T-helper 17 cell (primary cell): ENCODE data around the gene CCDC86. TPM values are rescaled to one million over a fixed set of nuclear protein-coding genes. Genes with fewer than 3 reads are reported as not detected.

ENCODE experiments used
- ATAC-seq: fragments of 150-1000 bp; cut with Tn5 transposase; 2 replicates; pipeline ENCODE4 v1.10.0; 2021; ENCODE audit warnings: mild to moderate bottlenecking, moderate library complexity
- DNase-seq, 3 donors: peaks; one replicate each; pipeline versions ENCODE4 v3.0.0 to v3.0.0-alpha.2; 2020 to 2021
- H3K9me3 ChIP-seq: one replicate; pipeline ENCODE4 v1.7.0; 2013; ENCODE audit warnings: low read length, mild to moderate bottlenecking; ENCODE audit not compliant: control insufficient read depth, poor library complexity, severe bottlenecking
- H3K27ac Mint-ChIP-seq: one replicate; pipeline ENCODE4 v1.8.0; 2022; ENCODE audit warnings: mild to moderate bottlenecking, moderate library complexity, mixed read lengths
- H3K27me3 Mint-ChIP-seq: one replicate; pipeline ENCODE4 v1.8.0; 2022; ENCODE audit warnings: mixed read lengths
- H3K36me3 Mint-ChIP-seq: one replicate; pipeline ENCODE4 v1.8.0; 2022; ENCODE audit warnings: low read depth, mixed read lengths
- H3K4me1 Mint-ChIP-seq: one replicate; pipeline ENCODE4 v1.8.0; 2022; ENCODE audit warnings: mild to moderate bottlenecking, mixed read lengths
- H3K4me3 Mint-ChIP-seq: one replicate; pipeline ENCODE4 v1.8.0; 2022; ENCODE audit warnings: mild to moderate bottlenecking, moderate library complexity, mixed read lengths
- total RNA-seq, 4 donors: library from RNA in 2 of 4; stranded (reverse) in 2 of 4; gene quantifications; one replicate each; pipeline ENCODE4 v1.2.3 and lab custom pipeline; 2022 to 2026

Gene CCDC86
- total RNA-seq, 2 donors from 2014 or later = 9.2 to 13.1 TPM

DNA sequence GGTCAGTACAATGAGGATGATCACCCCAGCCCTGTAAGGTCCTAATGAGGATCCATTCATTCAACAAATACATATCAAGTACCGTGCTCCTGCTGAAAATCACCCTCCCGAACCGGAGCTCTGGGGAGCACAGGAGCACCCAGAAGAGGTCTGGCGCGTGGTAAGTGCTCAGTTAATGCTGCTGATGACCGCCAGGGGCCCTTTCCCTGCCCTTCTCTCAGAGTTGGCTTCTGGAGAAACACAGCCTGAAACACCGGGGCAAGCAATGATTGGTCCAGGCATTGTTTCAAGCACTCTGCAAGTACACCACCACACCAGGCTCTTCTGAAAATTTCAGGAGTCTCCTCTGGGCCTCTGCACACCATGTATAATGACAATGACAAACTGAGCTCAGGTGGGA lies 3.8 kb upstream of the CCDC86 start:
- H3K36me3 Mint-ChIP-seq = peaks cover 5% of the 10 kb centered on the region
- peaks cover 13% of the 10 kb centered on the region for H3K27me3 Mint-ChIP-seq
- ATAC-seq (no peak), DNase-seq (no peak)
- no peak overlapping the region for H3K4me3 Mint-ChIP-seq
- H3K27ac Mint-ChIP-seq = no peak overlapping the region
- no peaks in the 10 kb centered on the region for H3K9me3 ChIP-seq
- H3K4me1 Mint-ChIP-seq = peaks cover 19% of the 10 kb centered on the region

DNA sequence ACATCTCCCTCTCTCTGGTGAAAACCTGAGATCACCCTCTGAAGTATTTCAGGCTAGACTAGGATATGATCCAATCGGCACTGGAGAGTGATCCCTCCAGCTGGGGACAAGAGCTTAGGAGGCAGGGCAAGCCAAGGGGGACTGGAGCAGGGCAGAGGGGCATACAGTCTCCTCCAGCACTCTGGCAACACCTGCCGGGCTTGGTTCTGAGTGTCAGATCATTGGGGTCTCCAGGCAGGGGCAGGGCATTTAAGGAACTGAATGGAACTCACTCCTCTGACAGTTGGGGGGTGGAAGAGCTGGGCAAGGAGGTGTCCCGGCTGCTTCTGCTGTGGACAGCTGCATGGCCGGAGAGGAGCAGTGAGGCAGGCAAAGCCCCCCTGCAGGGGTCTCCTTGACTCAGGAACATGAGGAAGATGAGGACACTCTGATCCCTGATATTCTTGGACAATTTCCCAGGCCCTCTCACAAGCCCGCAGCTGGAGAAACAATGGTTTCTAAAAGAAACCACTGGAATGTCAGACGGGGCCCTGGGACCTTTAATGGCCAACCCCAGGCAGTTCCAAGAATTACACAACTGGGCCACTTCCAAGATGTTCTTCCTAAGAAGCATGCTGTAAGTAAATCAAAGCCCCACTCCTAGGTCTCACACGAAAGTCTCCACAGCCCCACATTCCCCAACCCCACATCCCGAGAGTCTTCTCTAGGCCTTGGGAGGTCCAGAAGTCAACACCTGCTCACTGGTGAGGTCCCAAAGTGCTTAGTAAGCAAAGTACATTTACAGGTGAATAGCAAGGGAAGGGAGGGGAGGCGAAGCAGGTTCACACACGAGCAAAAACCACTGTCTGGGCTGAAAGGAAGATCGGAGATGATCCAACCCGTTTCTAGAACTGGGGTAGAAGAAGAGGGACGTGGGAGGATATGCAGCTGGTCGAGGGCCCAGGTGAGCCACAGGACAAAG lies 1.2 kb upstream of the CCDC86 start:
- H3K4me1 Mint-ChIP-seq = peaks cover 41% of the 10 kb centered on the region
- peak overlapping the region; percentile 96 for H3K27ac Mint-ChIP-seq
- H3K9me3 ChIP-seq = no peaks in the 10 kb centered on the region
- peaks cover 2% of the 10 kb centered on the region for H3K27me3 Mint-ChIP-seq
- ATAC-seq = no peak
- peaks cover 9% of the 10 kb centered on the region for H3K36me3 Mint-ChIP-seq
- no peak for DNase-seq
- peak overlapping the region; percentile 92 for H3K4me3 Mint-ChIP-seq

DNA sequence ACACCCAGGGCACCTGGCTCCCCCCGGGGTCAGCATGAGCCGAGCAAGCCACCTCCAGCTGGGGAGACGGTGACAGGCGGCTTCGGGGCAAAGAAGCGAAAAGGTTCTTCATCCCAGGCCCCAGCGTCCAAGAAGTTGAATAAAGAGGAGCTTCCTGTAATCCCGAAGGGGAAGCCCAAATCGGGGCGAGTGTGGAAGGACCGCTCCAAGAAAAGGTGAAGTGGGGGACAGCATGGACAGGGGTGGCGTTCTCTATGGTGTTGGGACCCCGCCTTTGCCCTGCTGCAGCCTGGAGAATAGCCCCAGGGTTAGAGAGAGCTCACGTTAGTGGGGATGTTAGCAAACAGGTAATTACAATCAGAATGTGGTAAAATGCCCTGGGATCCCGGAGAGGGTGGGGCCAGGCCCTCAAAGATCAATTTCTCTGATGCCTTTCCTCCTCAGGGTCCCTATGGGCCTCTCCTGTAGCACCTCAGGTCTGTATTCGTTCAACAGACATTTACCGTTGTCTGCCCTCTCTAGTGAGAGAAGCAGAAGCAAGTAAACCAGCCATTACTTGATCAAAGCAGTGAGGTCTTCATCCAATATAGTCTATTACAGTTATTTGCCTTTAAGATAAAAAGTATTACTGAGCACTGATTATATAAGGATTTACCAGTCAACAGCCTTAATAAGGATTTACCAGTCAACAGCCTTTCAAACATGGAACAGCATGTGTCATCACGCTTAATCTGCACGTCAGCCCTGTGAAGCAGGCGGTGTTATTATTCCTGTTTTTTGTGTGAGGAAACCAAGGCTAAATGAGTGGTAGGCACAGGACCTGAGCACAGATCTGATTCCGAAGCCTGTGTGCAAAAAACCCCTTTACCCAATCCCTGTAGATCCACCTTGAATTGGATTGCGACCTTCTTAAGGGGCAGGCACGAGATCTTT lies 1.0 kb downstream of the CCDC86 start:
- DNase-seq (no peak), ATAC-seq (no peak)
- peak overlapping the region; percentile 96 for H3K27ac Mint-ChIP-seq
- no peaks in the 10 kb centered on the region for H3K9me3 ChIP-seq
- no peaks in the 10 kb centered on the region for H3K27me3 Mint-ChIP-seq
- peaks cover 9% of the 10 kb centered on the region for H3K36me3 Mint-ChIP-seq
- peak overlapping the region; percentile 92 for H3K4me3 Mint-ChIP-seq
- H3K4me1 Mint-ChIP-seq = peaks cover 38% of the 10 kb centered on the region

DNA sequence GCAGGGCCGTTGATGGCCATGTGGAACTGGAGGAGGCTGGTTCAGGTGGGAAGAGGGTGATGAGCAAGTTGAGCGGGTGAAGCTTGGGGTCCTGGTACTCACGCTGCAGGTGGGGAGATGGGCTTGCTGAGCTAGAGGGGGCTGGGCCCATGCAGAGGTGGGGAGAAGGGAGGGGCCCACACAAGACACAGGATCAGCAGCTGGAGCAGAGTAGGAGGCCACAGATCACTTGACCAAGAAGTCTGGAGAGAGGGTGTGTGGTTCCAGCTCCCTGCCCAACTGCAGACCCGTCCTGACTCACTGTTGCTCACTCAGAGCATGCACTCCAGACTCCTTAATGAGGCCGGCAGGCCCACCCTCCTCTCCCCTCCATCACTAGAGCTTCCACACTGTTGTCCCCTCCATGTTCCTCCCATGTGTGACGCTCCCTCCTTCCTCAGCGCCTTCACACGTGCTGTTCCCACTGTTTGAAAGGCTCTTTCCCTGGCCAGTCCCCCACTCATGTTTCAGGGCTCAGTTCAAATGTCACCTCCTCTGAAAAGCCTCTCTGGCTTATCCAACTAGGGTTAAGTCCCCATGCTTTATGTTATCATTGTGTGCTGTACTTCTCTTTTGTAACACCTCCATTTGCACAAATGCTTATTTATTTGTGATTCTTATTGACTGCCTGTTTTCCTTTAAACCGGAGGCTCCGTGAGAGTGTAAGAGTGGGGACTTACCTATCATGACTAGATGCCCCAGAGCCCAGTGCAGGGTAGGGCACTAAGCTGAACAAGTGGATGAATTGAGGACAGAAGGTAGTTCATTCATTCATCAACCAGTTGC lies 2.3 kb downstream of the CCDC86 start:
- no peak for ATAC-seq
- no peaks in the 10 kb centered on the region for H3K9me3 ChIP-seq
- no peak for DNase-seq
- H3K4me1 Mint-ChIP-seq = peaks cover 38% of the 10 kb centered on the region
- peak overlapping the region; percentile 96 for H3K27ac Mint-ChIP-seq
- H3K4me3 Mint-ChIP-seq = peak overlapping the region; percentile 92
- H3K27me3 Mint-ChIP-seq = no peaks in the 10 kb centered on the region
- peaks cover 13% of the 10 kb centered on the region for H3K36me3 Mint-ChIP-seq

DNA sequence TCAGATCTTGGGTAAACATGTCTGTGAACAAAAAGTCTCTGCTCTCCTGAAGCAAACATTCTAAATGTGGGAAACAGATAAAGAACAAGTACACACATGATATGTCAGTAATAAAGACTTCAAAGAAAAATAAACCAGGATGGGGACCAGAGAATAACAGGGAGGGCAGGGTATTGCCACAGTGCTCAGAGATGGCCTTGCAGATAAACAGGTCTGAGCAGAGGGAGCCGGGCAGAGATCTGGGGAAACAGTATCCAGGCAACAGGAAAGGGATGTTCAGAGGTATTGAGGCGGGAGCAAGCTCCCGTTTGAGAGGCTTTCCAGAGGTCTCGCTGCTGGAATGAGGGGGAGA lies 2.9 kb downstream of the CCDC86 start:
- peaks cover 13% of the 10 kb centered on the region for H3K36me3 Mint-ChIP-seq
- no peaks in the 10 kb centered on the region for H3K27me3 Mint-ChIP-seq
- H3K4me1 Mint-ChIP-seq = peaks cover 38% of the 10 kb centered on the region

DNA sequence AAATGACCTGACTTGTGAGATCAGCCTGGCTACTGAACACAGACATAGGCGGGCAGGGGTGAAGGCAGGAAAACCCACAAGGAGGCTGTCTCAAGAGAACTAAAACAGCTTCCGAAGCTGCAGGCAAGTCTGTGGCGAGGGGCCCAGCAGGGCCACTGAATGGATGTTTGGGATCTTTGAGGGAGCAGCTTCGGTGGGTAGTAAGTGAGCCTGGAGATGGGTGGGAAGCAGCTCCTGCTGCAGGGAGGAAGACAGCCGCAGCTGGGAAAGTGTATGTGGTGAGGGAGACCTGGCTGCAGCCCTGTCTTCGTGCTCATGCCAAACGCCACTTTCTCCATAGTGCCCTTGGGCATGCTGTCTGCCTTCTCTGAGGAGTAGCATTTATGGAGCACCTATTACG lies 3.4 kb downstream of the CCDC86 start:
- peak overlapping the region; percentile 96 for H3K27ac Mint-ChIP-seq
- DNase-seq = no peak
- H3K4me1 Mint-ChIP-seq = peaks cover 38% of the 10 kb centered on the region
- H3K27me3 Mint-ChIP-seq = no peaks in the 10 kb centered on the region
- no peaks in the 10 kb centered on the region for H3K9me3 ChIP-seq
- no peak for ATAC-seq
- peaks cover 13% of the 10 kb centered on the region for H3K36me3 Mint-ChIP-seq
- no peak overlapping the region for H3K4me3 Mint-ChIP-seq

More for the DNA sequence above, 2.9 kb downstream of the CCDC86 start:
- peak overlapping the region; percentile 96 for H3K27ac Mint-ChIP-seq
- H3K9me3 ChIP-seq = no peaks in the 10 kb centered on the region
- no peak for DNase-seq
- peak overlapping the region; percentile 75 for H3K4me3 Mint-ChIP-seq
- no peak for ATAC-seq

DNA sequence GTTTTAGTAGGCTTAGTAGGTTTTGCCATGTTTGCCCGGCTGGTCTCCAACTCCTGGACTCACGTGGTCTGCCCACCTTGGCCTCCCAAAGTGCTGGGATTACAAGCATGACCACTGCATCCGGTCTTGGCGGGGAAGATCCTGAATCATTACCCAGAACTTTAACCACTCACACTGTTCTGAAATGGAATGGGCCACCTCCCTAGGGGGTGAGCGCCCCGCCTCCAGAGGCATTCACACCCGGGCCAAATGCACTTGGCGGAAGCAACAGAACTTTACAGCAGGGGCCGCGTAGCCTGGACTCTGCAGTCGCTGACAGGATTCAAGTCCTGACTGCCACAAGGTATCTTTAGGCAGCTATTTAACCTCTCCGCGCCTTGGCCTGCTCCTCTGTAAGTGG lies 5.4 kb downstream of the CCDC86 start:
- Mint-ChIP-seq H3K36me3 (peaks cover 16% of the 10 kb centered on the region), H3K27me3 (no peaks in the 10 kb centered on the region), H3K4me3 (no peak overlapping the region), H3K27ac (no peak overlapping the region), H3K4me1 (peaks cover 30% of the 10 kb centered on the region)
- ATAC-seq (no peak), DNase-seq (no peak)
- H3K9me3 ChIP-seq = no peaks in the 10 kb centered on the region

DNA sequence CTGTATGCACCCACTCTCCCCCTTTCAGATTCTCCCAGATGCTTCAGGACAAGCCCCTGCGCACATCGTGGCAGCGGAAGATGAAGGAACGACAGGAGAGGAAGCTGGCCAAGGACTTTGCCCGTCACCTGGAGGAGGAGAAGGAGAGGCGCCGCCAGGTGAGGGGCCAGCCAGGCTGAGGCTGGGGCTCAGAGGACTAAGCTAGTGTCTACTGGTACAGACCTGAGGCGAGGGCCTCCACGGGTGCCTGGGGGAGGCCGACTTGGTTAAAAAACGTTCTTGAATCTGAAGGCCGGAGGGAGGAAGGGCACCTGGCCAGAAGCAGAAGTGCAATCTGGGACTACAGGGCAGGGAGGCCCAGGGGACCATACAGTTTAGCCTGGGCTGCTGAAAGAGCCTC lies 6.0 kb downstream of the CCDC86 start:
- H3K9me3 ChIP-seq = no peaks in the 10 kb centered on the region
- Mint-ChIP-seq H3K4me3 (no peak overlapping the region), H3K4me1 (peaks cover 26% of the 10 kb centered on the region), H3K36me3 (peaks cover 16% of the 10 kb centered on the region), H3K27me3 (no peaks in the 10 kb centered on the region), H3K27ac (no peak overlapping the region)
- no peak for ATAC-seq
- no peak for DNase-seq

DNA sequence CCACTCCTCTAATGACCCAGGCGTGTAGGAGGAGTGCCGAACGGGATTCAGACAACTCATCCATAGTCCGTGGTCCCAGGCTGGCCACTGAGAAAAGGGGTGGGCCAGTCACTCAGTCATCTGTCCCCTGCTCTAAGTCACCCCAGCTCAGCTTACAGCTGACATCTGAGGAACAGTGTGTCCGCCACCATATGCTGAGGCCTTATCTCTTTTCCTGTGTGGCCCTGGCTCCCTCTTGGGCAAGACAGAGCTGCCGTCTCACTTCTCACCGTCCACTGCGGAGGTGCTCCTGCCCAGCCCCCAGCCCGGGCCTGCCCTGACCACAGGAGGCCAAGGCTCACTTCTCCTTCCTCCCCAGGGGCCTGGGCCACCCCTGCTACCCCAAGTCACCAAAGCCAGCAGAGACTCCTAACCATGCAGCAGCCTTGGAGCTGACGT lies 6.8 kb downstream of the CCDC86 start:
- no peak overlapping the region for H3K4me3 Mint-ChIP-seq
- no peak for DNase-seq
- H3K4me1 Mint-ChIP-seq = peaks cover 18% of the 10 kb centered on the region
- H3K9me3 ChIP-seq = no peaks in the 10 kb centered on the region
- H3K27me3 Mint-ChIP-seq = no peaks in the 10 kb centered on the region
- H3K36me3 Mint-ChIP-seq = peaks cover 18% of the 10 kb centered on the region
- H3K27ac Mint-ChIP-seq = no peak overlapping the region
- no peak for ATAC-seq

DNA sequence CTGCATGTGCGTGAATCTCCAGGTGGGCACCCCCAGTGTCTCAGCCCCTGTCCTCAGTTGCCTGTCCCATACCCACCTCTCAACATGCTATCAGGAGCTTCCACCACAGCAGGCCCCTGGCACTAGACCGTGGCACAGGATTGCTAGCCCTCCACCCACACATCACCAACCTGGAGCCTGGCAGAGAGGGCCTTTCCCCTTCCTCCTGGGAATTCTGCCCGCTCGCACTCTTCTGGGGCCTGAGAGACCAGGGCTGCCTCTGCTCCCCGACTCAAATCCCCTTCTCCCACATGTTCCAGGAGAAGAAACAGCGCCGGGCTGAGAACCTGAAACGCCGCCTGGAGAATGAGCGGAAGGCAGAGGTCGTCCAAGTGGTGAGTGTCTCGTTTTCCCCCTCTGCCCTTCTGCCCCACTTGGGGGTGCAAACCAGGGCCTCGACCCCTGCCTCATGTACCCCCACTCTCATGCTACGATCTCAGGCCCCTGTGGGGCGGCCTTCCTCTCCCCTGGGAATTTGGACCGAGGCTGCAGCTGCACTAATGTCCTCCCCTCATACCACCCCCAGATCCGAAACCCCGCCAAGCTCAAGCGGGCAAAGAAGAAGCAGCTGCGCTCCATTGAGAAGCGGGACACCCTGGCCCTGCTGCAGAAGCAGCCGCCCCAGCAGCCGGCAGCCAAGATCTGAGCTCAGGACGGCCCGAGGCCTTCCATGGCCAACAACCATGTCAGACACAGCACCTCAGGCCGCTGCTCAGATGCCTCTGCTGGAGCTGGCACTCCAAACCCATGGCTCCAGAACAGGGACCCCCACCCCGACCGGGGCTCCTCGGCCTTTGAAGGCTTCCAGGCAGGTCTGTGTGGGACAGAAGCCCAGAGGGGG lies 8.0 kb downstream of the CCDC86 start:
- Mint-ChIP-seq H3K27me3 (no peaks in the 10 kb centered on the region), H3K36me3 (peaks cover 14% of the 10 kb centered on the region), H3K4me1 (peaks cover 8% of the 10 kb centered on the region), H3K4me3 (no peak overlapping the region), H3K27ac (no peak overlapping the region)
- DNase-seq (no peak), ATAC-seq (no peak)
- no peaks in the 10 kb centered on the region for H3K9me3 ChIP-seq

DNA sequence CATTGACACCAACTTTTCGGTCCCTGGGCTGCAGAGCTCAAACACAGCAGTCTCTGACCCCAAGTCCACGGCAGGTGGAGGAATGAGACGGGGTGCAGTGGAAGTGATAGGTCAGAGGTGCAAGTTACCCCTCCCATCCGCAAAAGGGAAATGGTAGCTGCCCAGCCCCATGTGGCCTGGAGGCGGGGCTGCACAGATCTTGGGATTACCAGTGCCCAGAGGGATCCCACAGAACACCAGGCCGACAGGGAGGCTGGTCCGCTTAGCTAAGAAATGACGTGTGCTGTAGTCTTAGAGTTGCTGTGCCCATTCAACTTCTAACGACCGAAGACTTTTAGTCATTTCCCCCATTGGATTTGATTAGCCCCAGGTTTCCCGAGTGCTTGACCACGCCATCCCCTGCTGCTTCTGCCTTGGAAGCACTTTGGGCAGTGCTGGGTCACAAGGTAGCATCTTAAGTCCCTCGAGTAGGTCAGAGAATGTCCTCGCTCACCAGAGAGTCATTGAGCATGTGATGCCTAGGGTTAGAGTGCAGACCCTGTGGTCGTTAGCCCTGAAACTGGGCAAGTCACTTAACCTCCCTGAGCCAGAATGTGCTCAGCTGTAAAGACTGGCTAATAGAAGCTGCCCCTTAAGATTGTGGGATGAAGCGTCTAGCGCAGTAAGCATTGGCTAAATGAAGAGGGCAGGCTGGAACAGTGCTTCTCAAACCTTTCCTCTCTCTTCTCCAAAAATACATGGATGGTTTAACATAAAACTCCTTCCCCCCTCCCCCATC lies 9.6 kb downstream of the CCDC86 start:
- H3K4me3 Mint-ChIP-seq = peak overlapping the region; percentile 61
- peaks cover 2% of the 10 kb centered on the region for H3K4me1 Mint-ChIP-seq
- H3K27me3 Mint-ChIP-seq = no peaks in the 10 kb centered on the region
- H3K36me3 Mint-ChIP-seq = peaks cover 12% of the 10 kb centered on the region
- peak overlapping the region; percentile 11 for H3K27ac Mint-ChIP-seq
- DNase-seq (no peak), ATAC-seq (no peak)
- no peaks in the 10 kb centered on the region for H3K9me3 ChIP-seq
